Calu3 (cell line): ENCODE measurements around the gene NLGN1. TPM values are rescaled to one million over a fixed set of nuclear protein-coding genes. Genes with fewer than 3 reads are reported as not detected.

Experiments
- BruUV-seq: library from RNA; stranded (reverse); fragments of 400-500 nt; replicated peaks from 2 replicates; lab custom pipeline; 2021; lab: Mats Ljungman, UMichigan
- CTCF ChIA-PET: fragments of 300-600 bp; sonication (Branson Sonifier 250); formaldehyde crosslinking; loops from one replicate; lab custom pipeline; 2022; ENCODE audit warnings: antibody characterized with exemption; lab: Charles Lee
- DNase-seq: peaks from one replicate; pipeline ENCODE4 v3.0.0; 2022
- H3K27ac Mint-ChIP-seq: one replicate; pipeline ENCODE4 v1.8.0; 2022; ENCODE audit warnings: mixed read lengths; ENCODE audit not compliant: unreplicated experiment
- H3K27me3 Mint-ChIP-seq: one replicate; pipeline ENCODE4 v1.8.0; 2022; ENCODE audit warnings: mixed read lengths; ENCODE audit not compliant: unreplicated experiment
- H3K36me3 Mint-ChIP-seq: one replicate; pipeline ENCODE4 v1.8.0; 2022; ENCODE audit warnings: mild to moderate bottlenecking, moderate library complexity, mixed read lengths; ENCODE audit not compliant: insufficient read depth, unreplicated experiment
- H3K4me1 Mint-ChIP-seq: one replicate; pipeline ENCODE4 v1.8.0; 2022; ENCODE audit warnings: mild to moderate bottlenecking, low read depth, mixed read lengths; ENCODE audit not compliant: unreplicated experiment
- H3K4me3 Mint-ChIP-seq: one replicate; pipeline ENCODE4 v1.8.0; 2022; ENCODE audit warnings: mild to moderate bottlenecking, low read depth, moderate library complexity, mixed read lengths; ENCODE audit not compliant: unreplicated experiment
- H3K9me3 Mint-ChIP-seq: one replicate; pipeline ENCODE4 v1.8.0; 2022; ENCODE audit warnings: low read depth, mixed read lengths; ENCODE audit not compliant: unreplicated experiment
- CTCF ChIP-seq: fragments of 200-600 bp; IDR thresholded peaks from one replicate; pipeline ENCODE4 v1.8.0; 2022; ENCODE audit warnings: antibody characterized with exemption; ENCODE audit not compliant: unreplicated experiment
- intact Hi-C: fragments of 100-400 bp; cut with micrococcal nuclease; formaldehyde crosslinking; loops from one replicate; pipeline ENCODE4 v1.10.0; 2022; ENCODE audit not compliant: unreplicated experiment
- total RNA-seq: library from RNA; stranded (reverse); gene quantifications from 2 replicates; pipeline ENCODE4 v1.2.3, GENCODE V29; 2022

Gene NLGN1
- total RNA-seq, 1 experiment from 2014 or later = 2.6 TPM

DNA sequence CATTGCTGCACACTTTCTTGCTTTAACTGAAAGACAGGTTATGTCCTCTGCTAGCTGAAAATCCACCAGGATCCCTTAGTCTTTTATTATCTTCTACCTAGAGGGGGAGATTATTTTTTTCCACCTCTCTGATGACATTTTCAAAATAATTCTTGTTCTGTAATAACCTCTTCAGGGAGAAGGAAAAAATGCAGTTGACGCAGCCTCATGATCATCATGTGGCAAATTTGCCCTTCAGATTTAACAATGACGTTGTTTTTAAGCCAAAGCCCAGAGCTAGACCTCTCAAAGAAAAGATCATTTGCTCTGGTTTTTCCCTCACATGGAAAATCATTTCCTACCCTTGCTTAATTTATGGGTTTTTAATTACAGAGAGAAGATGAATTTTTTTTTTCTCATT lies 724.9 kb downstream of the NLGN1 start:
- CTCF ChIA-PET = no interaction called here
- H3K27ac Mint-ChIP-seq = no peak overlapping the region
- TF ChIP-seq CTCF = no peak
- H3K4me3 Mint-ChIP-seq = no peak overlapping the region
- no peaks in the 10 kb centered on the region for H3K36me3 Mint-ChIP-seq
- no peaks in the 10 kb centered on the region for H3K9me3 Mint-ChIP-seq
- intact Hi-C loops = loop anchor here (10.0 kb wide), 1 partner anchor 272 kb away; no protein-coding TSS in a partner anchor
- H3K27me3 Mint-ChIP-seq = no peaks in the 10 kb centered on the region
- no TSS peak for BruUV-seq
- DNase-seq = no peak
- H3K4me1 Mint-ChIP-seq = peaks cover 21% of the 10 kb centered on the region

GRCh38 chr3:174125267-174125824 lies 727.8 kb downstream of the NLGN1 start:
- CTCF ChIA-PET = interaction anchor here (0.6 to 2.1 kb wide), 3 partner anchors 16 to 1297 kb away, joined by 4 to 7 read pairs (median 5); no protein-coding TSS in a partner anchor
- intact Hi-C loops = loop anchor here (1.0 to 10.0 kb wide), 5 partner anchors 132 to 737 kb away; no protein-coding TSS in a partner anchor
- DNase-seq = peak; percentile 45

DNA sequence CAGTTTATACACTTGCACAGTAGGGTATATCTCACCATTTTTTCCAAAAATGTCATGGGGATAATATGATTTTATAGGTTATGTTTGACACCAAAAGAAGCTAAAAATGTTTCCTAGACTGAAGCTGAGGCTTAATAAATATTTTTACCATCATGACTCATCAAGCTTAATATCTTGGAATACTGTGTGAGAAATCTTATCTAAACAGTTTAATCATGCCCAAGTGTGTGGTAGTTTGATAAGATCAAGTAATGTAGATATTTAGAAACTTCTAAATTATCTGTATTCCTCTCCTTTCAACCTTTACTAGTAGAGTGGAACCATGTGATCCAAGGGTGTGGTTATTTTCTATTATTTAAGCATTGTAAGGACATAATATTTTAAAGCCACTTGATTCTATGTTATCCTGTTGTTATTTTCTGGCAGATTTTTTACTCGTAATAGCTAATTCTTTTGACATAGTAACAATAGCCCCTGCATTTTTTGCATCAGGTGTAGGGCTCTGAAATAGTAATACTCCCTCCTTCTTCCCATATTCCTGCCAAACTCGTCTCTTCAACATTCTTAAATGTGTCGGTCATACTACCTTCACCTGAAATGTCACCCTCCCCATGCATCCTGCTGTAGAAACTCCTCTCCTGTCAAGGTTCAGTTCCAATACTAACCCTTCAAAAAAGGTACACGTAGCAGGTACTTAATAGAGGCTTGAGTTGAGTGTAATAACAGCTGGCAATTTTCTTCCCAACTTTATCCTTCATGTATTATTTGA lies 729.6 kb downstream of the NLGN1 start:
- intact Hi-C loops = loop anchor here (5.0 to 10.0 kb wide), 3 partner anchors 230 to 495 kb away; no protein-coding TSS in a partner anchor
- no TSS peak for BruUV-seq
- no peaks in the 10 kb centered on the region for H3K36me3 Mint-ChIP-seq
- CTCF ChIA-PET = interaction anchor here (0.6 to 2.1 kb wide), 4 partner anchors 30 to 314 kb away, joined by 3 to 7 read pairs (median 4); no protein-coding TSS in a partner anchor
- H3K4me1 Mint-ChIP-seq = peaks cover 25% of the 10 kb centered on the region
- peak; percentile 18 for DNase-seq
- H3K9me3 Mint-ChIP-seq = no peaks in the 10 kb centered on the region
- H3K27ac Mint-ChIP-seq = peak overlapping the region; percentile 7
- H3K27me3 Mint-ChIP-seq = no peaks in the 10 kb centered on the region
- no peak overlapping the region for H3K4me3 Mint-ChIP-seq
- TF ChIP-seq CTCF = no peak

More at GRCh38 chr3:174125267-174125824, 727.8 kb downstream of the NLGN1 start:
- Mint-ChIP-seq H3K27me3 (no peaks in the 10 kb centered on the region), H3K4me1 (peaks cover 25% of the 10 kb centered on the region), H3K4me3 (no peak overlapping the region), H3K36me3 (no peaks in the 10 kb centered on the region), H3K27ac (no peak overlapping the region), H3K9me3 (no peaks in the 10 kb centered on the region)
- TF ChIP-seq CTCF = peak; percentile 80
- BruUV-seq = no TSS peak

DNA sequence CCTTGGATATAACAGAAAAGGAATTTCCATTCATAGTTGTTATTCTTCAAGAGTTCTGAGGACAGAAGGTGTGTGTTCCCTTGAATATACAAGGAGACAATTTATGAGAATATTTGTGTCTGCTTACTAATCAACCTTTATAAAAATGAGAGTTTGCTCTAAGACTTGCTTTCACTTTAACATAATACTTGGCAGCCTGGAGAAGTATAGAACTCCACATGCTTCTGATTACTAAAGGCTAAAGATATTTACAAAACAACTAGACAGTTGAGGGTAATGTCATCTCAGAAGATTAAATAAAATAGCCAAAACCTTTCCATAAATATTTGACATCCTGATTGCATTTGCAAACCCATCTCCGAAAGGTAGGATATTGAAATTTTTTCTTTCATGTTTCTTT lies 734.5 kb downstream of the NLGN1 start:
- BruUV-seq = no TSS peak
- CTCF ChIA-PET = no interaction called here
- Mint-ChIP-seq H3K4me3 (no peak overlapping the region), H3K9me3 (no peaks in the 10 kb centered on the region), H3K4me1 (peaks cover 19% of the 10 kb centered on the region), H3K27ac (no peak overlapping the region), H3K36me3 (no peaks in the 10 kb centered on the region), H3K27me3 (no peaks in the 10 kb centered on the region)
- no peak for TF ChIP-seq CTCF
- no peak for DNase-seq
- intact Hi-C loops = no loop called here
